Esophagus squamous epithelium (tissue), 5 donors: ENCODE measurements around the gene CA11. TPM values are rescaled to one million over a fixed set of nuclear protein-coding genes. Genes with fewer than 3 reads are reported as not detected.
A peak's percentile ranks its signal among the peaks of the same experiment; 100 is the strongest.

Experiments used
- DNase-seq: peaks from one replicate; lab custom pipeline; 2025; lab: John Stamatoyannopoulos, UW
- H3K27ac ChIP-seq, 4 donors: fragments of 200-600 bp; sonication (generic); one replicate each; pipeline ENCODE4 v1.5.1; 2016 to 2019; ENCODE audit warnings: mild to moderate bottlenecking in 1 of 4
- H3K27me3 ChIP-seq, 4 donors: fragments of 200-600 bp; sonication (generic); 1 replicate in 3 of 4; 2 replicates in 1 of 4; pipeline versions ENCODE4 v1.5.1 to v1.6.0; 2017 to 2021; ENCODE audit warnings: antibody characterized with exemption in 1 of 4
- H3K36me3 ChIP-seq, 3 donors: fragments of 200-600 bp; sonication (generic); one replicate each; pipeline ENCODE4 v1.5.1; 2016 to 2019
- H3K4me1 ChIP-seq, 3 donors: fragments of 200-600 bp; sonication (generic); one replicate each; pipeline ENCODE4 v1.5.1; 2017 to 2019
- H3K4me3 ChIP-seq, 4 donors: fragments of 200-600 bp; sonication (generic); 1 replicate in 3 of 4; 2 replicates in 1 of 4; pipeline ENCODE4 v1.5.1; 2016 to 2019; ENCODE audit warnings: mild to moderate bottlenecking in 2 of 4, moderate library complexity in 1 of 4
- H3K9me3 ChIP-seq, 3 donors: fragments of 200-600 bp; sonication (generic); one replicate each; pipeline ENCODE4 v1.5.1; 2016 to 2019
- POLR2A ChIP-seq, 4 donors: fragments of 450-650 bp; IDR thresholded peaks; one replicate each; pipeline ENCODE4 v1.6.1; 2017; ENCODE audit warnings: antibody characterized with exemption in 4 of 4, mild to moderate bottlenecking in 4 of 4, moderate library complexity in 3 of 4
- WGBS, 2 donors: methylation state at CpG; one replicate each; pipeline ENCODE4 v1.1.5; 2018; 5-methylcytosine and 5-hydroxymethylcytosine counted together
- intact Hi-C: fragments of 100-400 bp; cut with DNase I; formaldehyde crosslinking; loops from one replicate; pipeline ENCODE4 v1.15.0; 2022
- total RNA-seq, 4 donors: library from RNA; depleted of rRNA; stranded (reverse); fragments of >200 nt; gene quantifications; one replicate each; pipeline ENCODE4 v1.1.0, GENCODE V29; 2016
- TF ChIP-seq, protein P1 (sequence below), 6 experiments: fragments of 450-650 bp in 4 of 6; fragments of 200-600 bp in 2 of 6; sonication (generic) in 2 of 6; IDR thresholded peaks; one replicate each; pipeline ENCODE4 v1.5.1; 2016 to 2019; ENCODE audit warnings: antibody characterized with exemption in 6 of 6, mild to moderate bottlenecking in 4 of 6, moderate library complexity in 4 of 6
- donor health status: DM: yes; HTN: yes; CAD: no.

Gene CA11
- total RNA-seq, 4 donors from 2014 or later = 1.4 to 6.9 (median 5.2) TPM

GRCh38 chr19:48642862-48643261, 3.1 kb downstream of the CA11 start:
- 88 to 89% methylated on average over 5 of the region's 5 CpGs for whole genome bisulfite sequencing, 2 donors
- no peak overlapping the region for H3K27ac ChIP-seq
- H3K4me3 ChIP-seq = no peak overlapping the region
- intact Hi-C loops = no loop called here
- H3K9me3 ChIP-seq = no peaks in the 10 kb centered on the region
- no peak for DNase-seq
- TF ChIP-seq, protein P1, sequence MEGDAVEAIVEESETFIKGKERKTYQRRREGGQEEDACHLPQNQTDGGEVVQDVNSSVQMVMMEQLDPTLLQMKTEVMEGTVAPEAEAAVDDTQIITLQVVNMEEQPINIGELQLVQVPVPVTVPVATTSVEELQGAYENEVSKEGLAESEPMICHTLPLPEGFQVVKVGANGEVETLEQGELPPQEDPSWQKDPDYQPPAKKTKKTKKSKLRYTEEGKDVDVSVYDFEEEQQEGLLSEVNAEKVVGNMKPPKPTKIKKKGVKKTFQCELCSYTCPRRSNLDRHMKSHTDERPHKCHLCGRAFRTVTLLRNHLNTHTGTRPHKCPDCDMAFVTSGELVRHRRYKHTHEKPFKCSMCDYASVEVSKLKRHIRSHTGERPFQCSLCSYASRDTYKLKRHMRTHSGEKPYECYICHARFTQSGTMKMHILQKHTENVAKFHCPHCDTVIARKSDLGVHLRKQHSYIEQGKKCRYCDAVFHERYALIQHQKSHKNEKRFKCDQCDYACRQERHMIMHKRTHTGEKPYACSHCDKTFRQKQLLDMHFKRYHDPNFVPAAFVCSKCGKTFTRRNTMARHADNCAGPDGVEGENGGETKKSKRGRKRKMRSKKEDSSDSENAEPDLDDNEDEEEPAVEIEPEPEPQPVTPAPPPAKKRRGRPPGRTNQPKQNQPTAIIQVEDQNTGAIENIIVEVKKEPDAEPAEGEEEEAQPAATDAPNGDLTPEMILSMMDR (IDR thresholded peaks at IDR 0.05) = no peak
- TF ChIP-seq POLR2A (IDR thresholded peaks at IDR 0.05) = no peak
- H3K36me3 ChIP-seq = no peaks in the 10 kb centered on the region
- no peaks in the 10 kb centered on the region for H3K27me3 ChIP-seq
- peaks cover 15 to 51% (median 16%) of the 10 kb centered on the region in 3 donors for H3K4me1 ChIP-seq

DNA sequence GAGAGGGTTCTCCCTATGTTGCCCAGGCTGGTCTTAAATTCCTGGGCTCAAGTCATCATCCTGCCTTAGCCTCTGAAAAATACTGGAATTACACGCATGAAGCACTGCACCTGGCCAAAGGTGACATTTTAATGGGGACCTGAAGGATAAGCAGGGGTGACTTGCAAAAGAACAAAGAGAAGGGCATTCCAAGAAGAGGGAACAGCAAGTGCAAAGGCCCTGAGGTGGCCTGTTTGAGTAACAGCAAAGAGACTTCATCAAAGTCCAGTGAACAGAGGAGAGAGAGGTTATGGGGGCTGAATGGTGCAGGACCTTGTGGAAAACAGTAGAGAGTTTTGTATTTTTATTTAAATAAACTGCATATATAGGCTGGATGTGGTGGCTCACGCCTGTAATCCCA, 4.1 kb downstream of the CA11 start:
- no peak overlapping the region for H3K27ac ChIP-seq
- WGBS, 2 donors = 72 to 73% methylated on average over 2 of the region's 2 CpGs
- H3K36me3 ChIP-seq = no peaks in the 10 kb centered on the region
- H3K9me3 ChIP-seq = no peaks in the 10 kb centered on the region
- TF ChIP-seq, protein P1 (IDR thresholded peaks at IDR 0.05) = no peak
- TF ChIP-seq POLR2A (IDR thresholded peaks at IDR 0.05) = no peak
- H3K4me3 ChIP-seq = no peak overlapping the region
- H3K27me3 ChIP-seq = no peaks in the 10 kb centered on the region
- intact Hi-C loops = no loop called here
- DNase-seq = no peak
- peaks cover 16 to 51% (median 16%) of the 10 kb centered on the region in 3 donors for H3K4me1 ChIP-seq

DNA sequence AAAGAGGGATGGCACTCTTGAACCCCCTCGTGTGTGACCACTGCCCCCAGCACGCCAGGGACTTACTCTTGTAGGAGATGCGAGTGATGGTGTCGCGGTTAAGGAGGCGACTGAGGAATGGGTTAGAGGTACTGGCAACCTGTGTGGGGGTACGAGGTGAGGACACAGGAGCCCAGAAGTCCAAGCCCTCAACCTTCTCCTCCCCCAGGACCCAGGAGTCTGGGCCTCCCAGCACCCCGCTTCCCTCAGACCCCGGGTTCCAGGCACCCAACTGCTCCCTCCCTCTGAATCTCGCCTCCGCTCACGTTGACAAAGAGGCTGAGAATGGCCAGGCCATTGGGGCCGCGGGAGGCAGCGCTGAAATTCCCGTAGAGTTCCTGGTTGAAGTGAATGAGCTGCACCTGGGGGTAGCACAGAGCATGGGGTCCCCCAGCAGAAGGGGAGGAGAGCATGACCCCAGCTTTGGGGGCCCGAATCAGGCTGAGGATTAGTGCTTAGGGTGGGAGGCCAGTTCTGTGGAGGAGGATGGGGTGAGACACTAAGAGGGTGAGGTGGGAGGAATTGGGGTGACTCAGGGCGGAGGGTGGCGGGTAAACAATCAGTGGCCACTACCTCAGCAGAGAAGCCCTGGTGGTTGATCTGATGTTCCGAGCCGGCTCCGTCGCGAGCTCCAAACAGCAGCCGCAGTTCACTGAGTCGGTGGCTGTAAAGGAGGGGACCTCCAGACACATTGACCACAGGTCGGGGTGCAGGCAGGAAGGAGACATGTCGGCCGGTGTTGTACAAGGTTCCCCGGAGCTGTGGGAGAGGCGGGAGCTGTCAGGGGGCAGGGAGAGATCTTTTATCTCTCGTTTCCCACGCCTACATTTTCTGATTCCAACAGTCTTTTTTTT, 6.3 kb downstream of the CA11 start:
- no peak for DNase-seq
- H3K36me3 ChIP-seq = no peaks in the 10 kb centered on the region
- peaks cover 12 to 51% (median 25%) of the 10 kb centered on the region in 3 donors for H3K4me1 ChIP-seq
- intact Hi-C loops = no loop called here
- WGBS, 2 donors = 58 to 75% methylated on average over 23 to 24 of the region's 33 CpGs
- TF ChIP-seq, protein P1 (IDR thresholded peaks at IDR 0.05) = peak in 1 of 6 experiments; percentile 11
- no peak for TF ChIP-seq POLR2A (IDR thresholded peaks at IDR 0.05)
- H3K27me3 ChIP-seq = no peaks in the 10 kb centered on the region
- H3K4me3 ChIP-seq = no peak overlapping the region
- no peaks in the 10 kb centered on the region for H3K9me3 ChIP-seq
- H3K27ac ChIP-seq = peak overlapping the region in 2 of 4 donors; percentile 12 to 96

DNA sequence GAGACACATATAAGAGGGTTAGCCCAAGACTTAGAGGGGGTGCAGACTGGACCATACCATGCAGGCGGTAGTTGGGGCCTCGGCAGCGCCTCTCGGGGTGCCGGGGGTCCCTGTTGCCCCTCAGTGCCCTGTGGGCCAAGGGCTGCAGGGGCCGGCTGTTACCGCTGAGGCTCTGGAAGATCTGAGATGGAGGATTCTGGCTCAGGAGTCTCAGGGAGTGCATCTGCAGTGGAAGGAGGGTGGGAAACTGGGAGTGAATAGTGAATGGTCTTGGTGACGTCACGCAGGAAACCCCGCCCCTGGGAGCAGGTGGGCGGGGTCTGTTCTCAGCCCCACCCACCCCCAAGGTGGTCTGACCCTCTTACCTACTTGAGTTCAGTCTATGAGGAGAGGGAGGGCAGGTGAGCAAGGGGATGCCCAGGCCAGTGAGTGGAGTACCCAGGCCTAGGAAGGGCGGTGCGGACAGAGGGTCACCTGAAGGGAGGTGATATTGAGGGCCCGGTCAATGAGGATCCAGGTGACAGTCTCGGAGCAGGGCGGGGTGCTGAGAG, 7.1 kb downstream of the CA11 start:
- Histone ChIP-seq H3K4me3 (peak overlapping the region in 2 of 4 donors; percentile 68 to 86), H3K36me3 (no peaks in the 10 kb centered on the region), H3K27me3 (no peaks in the 10 kb centered on the region), H3K27ac (peak overlapping the region; percentile 95 to 98 (median 96)), H3K9me3 (no peaks in the 10 kb centered on the region), H3K4me1 (peaks cover 18 to 51% (median 31%) of the 10 kb centered on the region in 3 donors)
- TF ChIP-seq POLR2A (IDR thresholded peaks at IDR 0.05) = no peak
- TF ChIP-seq, protein P1 (IDR thresholded peaks at IDR 0.05) = no peak
- DNase-seq = no peak
- intact Hi-C loops = no loop called here
- WGBS, 2 donors = 70 to 89% methylated on average over 10 to 16 of the region's 16 CpGs
